Fibroblast of the aortic adventitia (primary cell): Measurements from ENCODE around the gene PPIE. TPM values are rescaled to one million over a fixed set of nuclear protein-coding genes. Genes with fewer than 3 reads are reported as not detected.
"Not testable (repeated sequence)": the region's sequence is repeated elsewhere in the genome, so short reads cannot be mapped to it uniquely, and the experiment has no call there.

Experiments used
- DNase-seq: peaks from one replicate; pipeline ENCODE4 v3.0.0-alpha.2; 2010; ENCODE audit warnings: low read depth
- H3K4me3 ChIP-seq: 2 replicates; pipeline ENCODE4 v1.5.1; 2011; ENCODE audit warnings: low read depth, mild to moderate bottlenecking, control low read depth, low read length, moderate library complexity
- total RNA-seq: library from RNA; depleted of rRNA; stranded (reverse); fragments of >200 nt; gene quantifications from 2 replicates; pipeline ENCODE4 v1.2.3, GENCODE V29; 2012; ENCODE audit warnings: low replicate concordance
- TF ChIP-seq, protein P1 (sequence below): IDR thresholded peaks from 2 replicates; pipeline ENCODE4 v1.5.1; 2011; ENCODE audit warnings: mild to moderate bottlenecking, low read length, control low read depth, inconsistent platforms; ENCODE audit not compliant: insufficient read depth

Gene PPIE
- total RNA-seq, 1 donor, result 28.4 TPM

GRCh38 chr1:39776400-39776713 is 37.7 kb downstream of the PPIE start:
- TF ChIP-seq, protein P1, sequence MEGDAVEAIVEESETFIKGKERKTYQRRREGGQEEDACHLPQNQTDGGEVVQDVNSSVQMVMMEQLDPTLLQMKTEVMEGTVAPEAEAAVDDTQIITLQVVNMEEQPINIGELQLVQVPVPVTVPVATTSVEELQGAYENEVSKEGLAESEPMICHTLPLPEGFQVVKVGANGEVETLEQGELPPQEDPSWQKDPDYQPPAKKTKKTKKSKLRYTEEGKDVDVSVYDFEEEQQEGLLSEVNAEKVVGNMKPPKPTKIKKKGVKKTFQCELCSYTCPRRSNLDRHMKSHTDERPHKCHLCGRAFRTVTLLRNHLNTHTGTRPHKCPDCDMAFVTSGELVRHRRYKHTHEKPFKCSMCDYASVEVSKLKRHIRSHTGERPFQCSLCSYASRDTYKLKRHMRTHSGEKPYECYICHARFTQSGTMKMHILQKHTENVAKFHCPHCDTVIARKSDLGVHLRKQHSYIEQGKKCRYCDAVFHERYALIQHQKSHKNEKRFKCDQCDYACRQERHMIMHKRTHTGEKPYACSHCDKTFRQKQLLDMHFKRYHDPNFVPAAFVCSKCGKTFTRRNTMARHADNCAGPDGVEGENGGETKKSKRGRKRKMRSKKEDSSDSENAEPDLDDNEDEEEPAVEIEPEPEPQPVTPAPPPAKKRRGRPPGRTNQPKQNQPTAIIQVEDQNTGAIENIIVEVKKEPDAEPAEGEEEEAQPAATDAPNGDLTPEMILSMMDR, result no peak
- no peak for DNase-seq
- no peak overlapping the region for H3K4me3 ChIP-seq

GRCh38 chr1:39776886-39777285 is 38.2 kb downstream of the PPIE start:
- H3K4me3 ChIP-seq, result no peak overlapping the region
- TF ChIP-seq, protein P1, result no peak
- DNase-seq, result no peak

DNA sequence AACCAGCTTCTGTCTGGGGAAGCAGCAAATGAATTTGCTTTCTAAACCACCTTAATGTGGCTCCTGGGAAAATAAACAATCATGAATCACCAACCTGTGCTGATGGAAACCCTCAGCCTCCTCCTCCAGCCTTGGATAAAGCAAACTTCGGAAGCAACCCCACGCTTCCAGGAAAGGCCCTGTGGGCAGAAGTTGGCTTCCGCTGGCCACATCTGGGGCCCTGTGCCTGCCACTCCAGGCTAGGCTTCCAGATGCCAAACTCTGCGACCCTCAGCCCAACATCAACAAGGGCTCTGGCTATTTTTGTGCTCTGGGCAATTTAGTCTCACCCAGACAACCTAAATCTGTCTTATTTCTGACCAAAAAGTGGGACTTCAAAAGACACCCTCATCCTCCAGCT is 38.6 kb downstream of the PPIE start:
- TF ChIP-seq, protein P1, result no peak
- no peak for DNase-seq
- no peak overlapping the region for H3K4me3 ChIP-seq

- H3K4me3 ChIP-seq, DNase-seq: not testable (repeated sequence)
These were observed 39.2 kb downstream of the PPIE start for GRCh38 chr1:39777896-39778295.

DNA sequence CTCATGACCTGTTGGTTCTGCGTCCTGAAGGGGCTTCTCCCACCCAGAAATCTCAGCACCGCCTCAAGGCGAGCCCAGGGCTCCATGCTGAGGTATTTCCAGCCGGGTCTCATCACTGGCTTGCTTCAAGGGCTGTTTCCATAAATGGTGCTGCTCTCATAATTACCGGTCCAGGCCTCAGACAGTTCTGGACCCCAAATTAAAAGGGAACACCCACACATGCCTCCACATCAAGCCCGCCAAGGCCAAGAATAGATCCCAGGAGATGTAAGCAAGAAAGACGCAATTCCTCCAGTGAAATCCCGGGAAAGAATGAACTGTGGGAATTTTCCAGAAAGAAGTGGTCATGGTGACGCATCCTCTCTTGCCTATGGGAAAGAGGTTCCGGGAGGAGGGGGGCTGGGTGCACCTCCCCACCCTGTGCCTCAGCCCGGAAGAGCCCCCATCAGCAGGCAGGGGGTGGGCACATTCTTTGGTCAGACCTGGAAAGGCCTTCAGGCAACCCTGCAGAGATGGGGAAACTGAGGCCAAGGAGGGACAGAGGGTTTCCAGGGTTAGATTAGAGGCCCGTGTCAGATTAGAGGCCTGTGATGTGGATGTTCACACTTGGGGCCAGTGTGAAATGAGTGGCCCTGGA is 39.9 kb downstream of the PPIE start:
- not testable (repeated sequence) for H3K4me3 ChIP-seq, DNase-seq

- TF ChIP-seq, protein P1, result no peak
- DNase-seq, result no peak
These were observed 40.5 kb downstream of the PPIE start for GRCh38 chr1:39779137-39779536.

GRCh38 chr1:39779821-39780220 is 41.1 kb downstream of the PPIE start:
- no peak overlapping the region for H3K4me3 ChIP-seq
- DNase-seq, result no peak
- TF ChIP-seq, protein P1, result no peak

More at GRCh38 chr1:39779137-39779536, 40.5 kb downstream of the PPIE start:
- H3K4me3 ChIP-seq, result no peak overlapping the region

DNA sequence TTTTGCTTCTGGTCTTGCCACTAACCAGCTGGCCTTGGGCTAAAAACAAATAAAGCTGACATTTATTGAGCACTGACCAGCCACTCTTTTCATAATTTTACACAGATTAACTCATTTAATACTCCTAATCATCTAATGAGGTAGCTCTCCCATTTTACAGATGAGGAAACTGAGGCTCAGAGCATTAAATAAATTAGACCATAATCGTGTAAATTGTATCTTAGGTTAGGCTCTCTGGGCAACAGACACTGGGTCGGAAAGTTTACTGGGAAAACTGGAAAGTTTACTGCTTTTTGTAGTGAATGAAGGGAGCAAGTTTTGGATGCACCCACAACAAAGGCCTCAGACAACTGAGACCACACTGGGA is 42.6 kb downstream of the PPIE start:
- TF ChIP-seq, protein P1, result no peak
- no peak for DNase-seq
- H3K4me3 ChIP-seq, result no peak overlapping the region
